ENCODE data around the gene EIF3D. TPM values are rescaled to one million over a fixed set of nuclear protein-coding genes. Genes with fewer than 3 reads are reported as not detected.

Gene EIF3D
- total and polyA plus RNA-seq, 9 of the 15 experiments (the other 6 are each of a cell fraction or from before 2014, with no cell fraction given): 191 to 422 (median 279) TPM

DNA sequence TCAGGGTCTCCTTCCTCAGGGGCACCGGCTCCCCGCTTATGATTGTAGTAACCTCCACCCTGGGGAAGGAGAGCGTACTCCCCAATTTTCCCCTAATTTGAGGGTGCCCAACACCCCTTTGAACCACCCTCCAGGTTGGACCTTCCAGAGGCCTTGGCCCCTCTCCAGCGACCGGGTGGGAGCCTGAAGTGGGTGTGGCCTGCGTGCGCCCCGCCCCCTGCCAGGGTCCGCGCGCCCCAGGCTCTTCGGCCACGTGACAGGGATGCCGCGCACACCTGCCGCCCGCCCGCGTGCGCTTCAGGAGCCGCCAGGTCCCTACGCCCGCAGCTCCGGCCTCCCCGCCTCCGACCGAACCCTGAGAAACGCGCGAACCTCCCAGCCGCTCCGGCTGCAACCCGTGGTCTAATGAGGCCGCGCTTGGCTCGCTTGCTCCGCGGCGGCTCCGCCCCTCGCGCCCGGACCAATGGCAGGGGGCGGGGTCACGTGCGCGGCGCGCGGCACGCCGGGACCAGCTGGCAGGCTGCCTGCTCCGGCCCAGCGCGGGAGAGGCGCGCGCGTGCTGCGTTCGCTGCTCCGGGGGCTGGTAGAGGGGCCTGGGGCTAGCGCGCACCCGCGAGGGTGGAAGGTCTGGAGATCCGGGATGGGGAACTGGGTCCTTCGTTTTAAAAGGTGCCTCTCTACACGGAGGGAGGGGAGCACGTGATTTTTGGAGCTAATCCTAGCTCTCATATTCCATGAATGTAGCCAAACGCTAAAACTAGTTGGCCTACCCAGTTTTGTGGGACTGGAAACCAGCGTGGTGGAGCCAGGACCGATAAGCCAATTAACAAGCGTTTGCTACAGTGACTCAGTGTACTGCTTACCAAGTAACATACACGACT is 22.1 kb downstream of the EIF3D start, which contains the start of gene FOXRED2 (continued):
- TF ChIP-seq POLR2AphosphoS5 (IDR thresholded peaks at IDR 0.05; ENCODE audit: control insufficient read depth, insufficient read depth, low read depth, low read length) (peak; percentile 30; the same call in 1 of the 2 replicates), ZNF316 (IDR thresholded peaks at IDR 0.05) (no peak), MEF2D (tag; conservative IDR thresholded peaks at IDR 0.05; ENCODE audit: low read depth) (0 out of 2 replicates have a peak, but pooled peaks have one; percentile 20), FOXP1 (CRISPR knock-in tag; IDR thresholded peaks at IDR 0.05) (peak; percentile 96), SREBF2 (CRISPR knock-in tag; IDR thresholded peaks at IDR 0.05) (no peak), RAD51 (IDR thresholded peaks at IDR 0.05; ENCODE audit: borderline replicate concordance, low read depth) (peak; percentile 82), RB1 (IDR thresholded peaks at IDR 0.05; ENCODE audit: low read depth) (peak; percentile 85; the same call in 1 of the 2 replicates), ERF (CRISPR knock-in tag; IDR thresholded peaks at IDR 0.05) (0 out of 2 replicates have a peak, but pooled peaks have one; percentile 50), PHF8 (IDR thresholded peaks at IDR 0.05; ENCODE audit: borderline replicate concordance, low read length) (peak; percentile 74; the same call in 1 of the 2 replicates), SMAD4 (CRISPR knock-in tag; conservative IDR thresholded peaks at IDR 0.05) (peak; percentile 87), ZNF644 (tag; IDR thresholded peaks at IDR 0.05; ENCODE audit: low read depth) (peak; percentile 63; the same call in 1 of the 2 replicates), HDAC1 (IDR thresholded peaks at IDR 0.05) (peak in 1 of 2 experiments; percentile 87; a peak in 2 of 4 replicates), POLR2A (conservative IDR thresholded peaks at IDR 0.05) (peak; percentile 79), ZNF12 (CRISPR knock-in tag; IDR thresholded peaks at IDR 0.05) (peak; percentile 76)
- TF ChIP-seq, protein P1, sequence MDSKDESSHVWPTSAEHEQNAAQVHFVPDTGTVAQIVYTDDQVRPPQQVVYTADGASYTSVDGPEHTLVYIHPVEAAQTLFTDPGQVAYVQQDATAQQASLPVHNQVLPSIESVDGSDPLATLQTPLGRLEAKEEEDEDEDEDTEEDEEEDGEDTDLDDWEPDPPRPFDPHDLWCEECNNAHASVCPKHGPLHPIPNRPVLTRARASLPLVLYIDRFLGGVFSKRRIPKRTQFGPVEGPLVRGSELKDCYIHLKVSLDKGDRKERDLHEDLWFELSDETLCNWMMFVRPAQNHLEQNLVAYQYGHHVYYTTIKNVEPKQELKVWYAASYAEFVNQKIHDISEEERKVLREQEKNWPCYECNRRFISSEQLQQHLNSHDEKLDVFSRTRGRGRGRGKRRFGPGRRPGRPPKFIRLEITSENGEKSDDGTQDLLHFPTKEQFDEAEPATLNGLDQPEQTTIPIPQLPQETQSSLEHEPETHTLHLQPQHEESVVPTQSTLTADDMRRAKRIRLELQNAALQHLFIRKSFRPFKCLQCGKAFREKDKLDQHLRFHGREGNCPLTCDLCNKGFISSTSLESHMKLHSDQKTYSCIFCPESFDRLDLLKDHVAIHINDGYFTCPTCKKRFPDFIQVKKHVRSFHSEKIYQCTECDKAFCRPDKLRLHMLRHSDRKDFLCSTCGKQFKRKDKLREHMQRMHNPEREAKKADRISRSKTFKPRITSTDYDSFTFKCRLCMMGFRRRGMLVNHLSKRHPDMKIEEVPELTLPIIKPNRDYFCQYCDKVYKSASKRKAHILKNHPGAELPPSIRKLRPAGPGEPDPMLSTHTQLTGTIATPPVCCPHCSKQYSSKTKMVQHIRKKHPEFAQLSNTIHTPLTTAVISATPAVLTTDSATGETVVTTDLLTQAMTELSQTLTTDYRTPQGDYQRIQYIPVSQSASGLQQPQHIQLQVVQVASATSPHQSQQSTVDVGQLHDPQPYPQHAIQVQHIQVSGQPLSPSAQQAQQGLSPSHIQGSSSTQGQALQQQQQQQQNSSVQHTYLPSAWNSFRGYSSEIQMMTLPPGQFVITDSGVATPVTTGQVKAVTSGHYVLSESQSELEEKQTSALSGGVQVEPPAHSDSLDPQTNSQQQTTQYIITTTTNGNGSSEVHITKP (IDR thresholded peaks at IDR 0.05; ENCODE audit: partially characterized antibody): peak; percentile 96
- TF ChIP-seq, protein P2, sequence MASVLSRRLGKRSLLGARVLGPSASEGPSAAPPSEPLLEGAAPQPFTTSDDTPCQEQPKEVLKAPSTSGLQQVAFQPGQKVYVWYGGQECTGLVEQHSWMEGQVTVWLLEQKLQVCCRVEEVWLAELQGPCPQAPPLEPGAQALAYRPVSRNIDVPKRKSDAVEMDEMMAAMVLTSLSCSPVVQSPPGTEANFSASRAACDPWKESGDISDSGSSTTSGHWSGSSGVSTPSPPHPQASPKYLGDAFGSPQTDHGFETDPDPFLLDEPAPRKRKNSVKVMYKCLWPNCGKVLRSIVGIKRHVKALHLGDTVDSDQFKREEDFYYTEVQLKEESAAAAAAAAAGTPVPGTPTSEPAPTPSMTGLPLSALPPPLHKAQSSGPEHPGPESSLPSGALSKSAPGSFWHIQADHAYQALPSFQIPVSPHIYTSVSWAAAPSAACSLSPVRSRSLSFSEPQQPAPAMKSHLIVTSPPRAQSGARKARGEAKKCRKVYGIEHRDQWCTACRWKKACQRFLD (CRISPR knock-in tag; IDR thresholded peaks at IDR 0.05): peak; percentile 89
- TF ChIP-seq, protein P3, sequence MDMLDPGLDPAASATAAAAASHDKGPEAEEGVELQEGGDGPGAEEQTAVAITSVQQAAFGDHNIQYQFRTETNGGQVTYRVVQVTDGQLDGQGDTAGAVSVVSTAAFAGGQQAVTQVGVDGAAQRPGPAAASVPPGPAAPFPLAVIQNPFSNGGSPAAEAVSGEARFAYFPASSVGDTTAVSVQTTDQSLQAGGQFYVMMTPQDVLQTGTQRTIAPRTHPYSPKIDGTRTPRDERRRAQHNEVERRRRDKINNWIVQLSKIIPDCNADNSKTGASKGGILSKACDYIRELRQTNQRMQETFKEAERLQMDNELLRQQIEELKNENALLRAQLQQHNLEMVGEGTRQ (CRISPR knock-in tag; IDR thresholded peaks at IDR 0.05): peak; percentile 74
- TF ChIP-seq, protein P4, sequence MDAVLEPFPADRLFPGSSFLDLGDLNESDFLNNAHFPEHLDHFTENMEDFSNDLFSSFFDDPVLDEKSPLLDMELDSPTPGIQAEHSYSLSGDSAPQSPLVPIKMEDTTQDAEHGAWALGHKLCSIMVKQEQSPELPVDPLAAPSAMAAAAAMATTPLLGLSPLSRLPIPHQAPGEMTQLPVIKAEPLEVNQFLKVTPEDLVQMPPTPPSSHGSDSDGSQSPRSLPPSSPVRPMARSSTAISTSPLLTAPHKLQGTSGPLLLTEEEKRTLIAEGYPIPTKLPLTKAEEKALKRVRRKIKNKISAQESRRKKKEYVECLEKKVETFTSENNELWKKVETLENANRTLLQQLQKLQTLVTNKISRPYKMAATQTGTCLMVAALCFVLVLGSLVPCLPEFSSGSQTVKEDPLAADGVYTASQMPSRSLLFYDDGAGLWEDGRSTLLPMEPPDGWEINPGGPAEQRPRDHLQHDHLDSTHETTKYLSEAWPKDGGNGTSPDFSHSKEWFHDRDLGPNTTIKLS (IDR thresholded peaks at IDR 0.05; ENCODE audit: borderline replicate concordance, low read depth): peak; percentile 44; the same call in 1 of the 2 replicates
- TF ChIP-seq, protein P5, sequence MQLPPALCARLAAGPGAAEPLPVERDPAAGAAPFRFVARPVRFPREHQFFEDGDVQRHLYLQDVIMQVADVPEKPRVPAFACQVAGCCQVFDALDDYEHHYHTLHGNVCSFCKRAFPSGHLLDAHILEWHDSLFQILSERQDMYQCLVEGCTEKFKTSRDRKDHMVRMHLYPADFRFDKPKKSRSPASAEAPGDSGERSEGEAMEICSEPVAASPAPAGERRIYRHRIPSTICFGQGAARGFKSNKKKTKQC (CRISPR knock-in tag; IDR thresholded peaks at IDR 0.05): peak; percentile 99

Measured in K562 (cell line).